ENCODE data around the gene SEC16B. TPM values are rescaled to one million over a fixed set of nuclear protein-coding genes. Genes with fewer than 3 reads are reported as not detected.
"Not testable (repeated sequence)": the region's sequence is repeated elsewhere in the genome, so short reads cannot be mapped to it uniquely, and the experiment has no call there.

The SEC16B gene
- total and polyA plus RNA-seq, 7 experiments from 2014 or later: 0.27 TPM; not detected in 6

DNA sequence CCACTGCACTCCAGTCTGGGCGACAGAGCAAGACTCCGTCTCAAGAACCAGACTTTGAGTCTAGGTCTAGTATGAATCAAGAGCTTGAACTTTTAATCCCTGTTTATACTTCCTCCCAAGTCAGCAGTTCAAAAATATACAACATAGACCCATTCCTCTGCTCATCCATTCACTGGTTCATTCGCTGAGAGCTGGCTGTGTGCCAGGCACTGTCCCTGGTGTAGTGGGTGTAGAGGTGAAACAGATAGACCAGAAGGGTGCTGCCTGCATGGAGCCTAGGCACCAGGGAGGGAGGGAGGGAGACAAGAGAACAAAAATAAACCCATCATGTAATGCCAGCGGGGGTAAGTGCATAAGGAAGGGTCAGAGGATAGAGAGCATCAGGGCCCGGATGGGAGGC is 25.5 kb upstream of the SEC16B start:
- no peak overlapping the region for H3K27ac Mint-ChIP-seq
- Histone ChIP-seq H3K4me1 (ENCODE audit: control insufficient read depth in 2 of 2, insufficient read depth in 2 of 2, low read length in 2 of 2) (no peaks in the 10 kb centered on the region), H3K27me3 (ENCODE audit: control insufficient read depth in 2 of 2, insufficient read depth in 2 of 2, low read length in 2 of 2) (no peaks in the 10 kb centered on the region), H3K36me3 (ENCODE audit: control insufficient read depth in 2 of 3, insufficient read depth in 3 of 3, low read length in 3 of 3) (no peaks in the 10 kb centered on the region), H3K27ac (ENCODE audit: low read depth, low read length) (no peak overlapping the region), H3K9me3 (ENCODE audit: control insufficient read depth in 2 of 3, low read length in 3 of 3) (no peaks in the 10 kb centered on the region), H3K4me3 (ENCODE audit: low read length) (no peak overlapping the region)
- ATAC-seq (no peak), DNase-seq (no peak)
- no peak overlapping the region for H3K4me3 Mint-ChIP-seq
- POLR2A ChIA-PET: no interaction called here
- CTCF ChIA-PET: no interaction called here
- H3K27me3 Mint-ChIP-seq: no peaks in the 10 kb centered on the region
- no peaks in the 10 kb centered on the region for H3K36me3 Mint-ChIP-seq
- intact Hi-C loops (cut with micrococcal nuclease): no loop called here
- H3K4me1 Mint-ChIP-seq: peaks cover 0 to 3% (median 0%) of the 10 kb centered on the region in 7 donors
- H3K9me3 Mint-ChIP-seq: peaks cover 1 to 17% (median 7%) of the 10 kb centered on the region in 11 donors

GRCh38 chr1:177986281-177986680 is 16.4 kb upstream of the SEC16B start:
- ATAC-seq; H3K27me3 Mint-ChIP-seq; H3K27ac ChIP-seq (ENCODE audit: low read depth, low read length); CTCF ChIA-PET; H3K4me1 Mint-ChIP-seq; H3K27me3 ChIP-seq (ENCODE audit: control insufficient read depth in 2 of 2, insufficient read depth in 2 of 2, low read length in 2 of 2); H3K4me3 ChIP-seq (ENCODE audit: low read length); H3K4me3 Mint-ChIP-seq; H3K27ac Mint-ChIP-seq; intact Hi-C loops (cut with micrococcal nuclease); H3K9me3 ChIP-seq (ENCODE audit: control insufficient read depth in 2 of 3, low read length in 3 of 3); H3K36me3 ChIP-seq (ENCODE audit: control insufficient read depth in 2 of 3, insufficient read depth in 3 of 3, low read length in 3 of 3); DNase-seq; H3K36me3 Mint-ChIP-seq; H3K4me1 ChIP-seq (ENCODE audit: control insufficient read depth in 2 of 2, insufficient read depth in 2 of 2, low read length in 2 of 2): not testable (repeated sequence)
- POLR2A ChIA-PET: interaction anchor here (0.8 kb wide), 1 partner anchor 13 kb away, joined by 3 read pairs; no protein-coding TSS in a partner anchor
- peaks cover 5 to 36% (median 17%) of the 10 kb centered on the region in 11 donors for H3K9me3 Mint-ChIP-seq

DNA sequence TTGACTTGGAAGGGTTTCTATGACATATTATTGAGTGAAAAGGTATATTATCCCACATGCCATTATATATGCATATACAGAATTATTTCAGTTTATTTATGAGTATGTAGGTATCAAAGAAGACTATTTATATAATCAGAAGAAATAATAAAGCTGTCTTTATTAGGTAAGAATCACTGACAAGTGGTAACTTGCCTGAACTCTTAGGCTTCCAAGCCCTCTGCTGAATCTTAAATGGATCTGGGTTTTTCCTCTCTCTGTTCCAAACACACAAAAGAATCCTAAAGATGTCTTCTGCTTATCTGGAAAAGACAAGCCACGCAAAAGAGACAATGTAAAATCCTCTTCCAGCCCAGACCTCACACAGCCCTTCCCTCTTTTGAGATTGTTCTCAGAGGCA is 14.9 kb upstream of the SEC16B start:
- Mint-ChIP-seq H3K36me3 (no peaks in the 10 kb centered on the region), H3K27me3 (no peaks in the 10 kb centered on the region), H3K4me3 (no peak overlapping the region), H3K4me1 (no peaks in the 10 kb centered on the region), H3K27ac (no peak overlapping the region), H3K9me3 (peaks cover 5 to 27% (median 14%) of the 10 kb centered on the region in 11 donors)
- Histone ChIP-seq H3K4me1 (ENCODE audit: control insufficient read depth in 2 of 2, insufficient read depth in 2 of 2, low read length in 2 of 2) (no peaks in the 10 kb centered on the region), H3K9me3 (ENCODE audit: control insufficient read depth in 2 of 3, low read length in 3 of 3) (no peaks in the 10 kb centered on the region), H3K27ac (ENCODE audit: low read depth, low read length) (no peak overlapping the region), H3K36me3 (ENCODE audit: control insufficient read depth in 2 of 3, insufficient read depth in 3 of 3, low read length in 3 of 3) (no peaks in the 10 kb centered on the region), H3K27me3 (ENCODE audit: control insufficient read depth in 2 of 2, insufficient read depth in 2 of 2, low read length in 2 of 2) (no peaks in the 10 kb centered on the region), H3K4me3 (ENCODE audit: low read length) (no peak overlapping the region)
- ChIA-PET POLR2A (no interaction called here), CTCF (no interaction called here)
- ATAC-seq: no peak
- intact Hi-C loops (cut with micrococcal nuclease): no loop called here
- no peak for DNase-seq

DNA sequence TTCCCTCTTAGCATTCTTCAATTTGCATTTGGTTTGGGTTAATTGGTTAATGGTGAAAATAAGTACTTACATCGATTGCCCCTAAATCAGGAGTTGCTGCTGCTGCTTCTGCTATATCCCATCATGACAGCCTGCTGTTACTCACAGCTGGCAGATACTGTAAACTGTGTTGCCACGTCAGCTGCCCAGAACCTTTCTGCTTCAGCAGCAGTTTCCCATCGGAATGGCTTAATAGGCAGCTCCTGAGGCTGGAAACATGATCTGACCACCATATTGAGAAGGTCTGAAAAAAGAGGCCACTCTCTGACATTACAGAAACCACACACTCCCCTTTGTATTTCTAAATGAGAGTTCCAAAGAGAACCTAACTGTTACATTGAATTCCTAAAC is 14.3 kb upstream of the SEC16B start:
- no peaks in the 10 kb centered on the region for H3K27me3 ChIP-seq (ENCODE audit: control insufficient read depth in 2 of 2, insufficient read depth in 2 of 2, low read length in 2 of 2)
- POLR2A ChIA-PET: no interaction called here
- Mint-ChIP-seq H3K36me3 (no peaks in the 10 kb centered on the region), H3K4me3 (no peak overlapping the region), H3K4me1 (no peaks in the 10 kb centered on the region), H3K27ac (no peak overlapping the region), H3K9me3 (peaks cover 5 to 21% (median 9%) of the 10 kb centered on the region in 11 donors), H3K27me3 (no peaks in the 10 kb centered on the region)
- DNase-seq: no peak
- H3K36me3 ChIP-seq (ENCODE audit: control insufficient read depth in 2 of 3, insufficient read depth in 3 of 3, low read length in 3 of 3): no peaks in the 10 kb centered on the region
- CTCF ChIA-PET: no interaction called here
- H3K4me3 ChIP-seq (ENCODE audit: low read length): no peak overlapping the region
- no peaks in the 10 kb centered on the region for H3K4me1 ChIP-seq (ENCODE audit: control insufficient read depth in 2 of 2, insufficient read depth in 2 of 2, low read length in 2 of 2)
- H3K9me3 ChIP-seq (ENCODE audit: control insufficient read depth in 2 of 3, low read length in 3 of 3): no peaks in the 10 kb centered on the region
- ATAC-seq: no peak
- intact Hi-C loops (cut with micrococcal nuclease): no loop called here
- no peak overlapping the region for H3K27ac ChIP-seq (ENCODE audit: low read depth, low read length)

DNA sequence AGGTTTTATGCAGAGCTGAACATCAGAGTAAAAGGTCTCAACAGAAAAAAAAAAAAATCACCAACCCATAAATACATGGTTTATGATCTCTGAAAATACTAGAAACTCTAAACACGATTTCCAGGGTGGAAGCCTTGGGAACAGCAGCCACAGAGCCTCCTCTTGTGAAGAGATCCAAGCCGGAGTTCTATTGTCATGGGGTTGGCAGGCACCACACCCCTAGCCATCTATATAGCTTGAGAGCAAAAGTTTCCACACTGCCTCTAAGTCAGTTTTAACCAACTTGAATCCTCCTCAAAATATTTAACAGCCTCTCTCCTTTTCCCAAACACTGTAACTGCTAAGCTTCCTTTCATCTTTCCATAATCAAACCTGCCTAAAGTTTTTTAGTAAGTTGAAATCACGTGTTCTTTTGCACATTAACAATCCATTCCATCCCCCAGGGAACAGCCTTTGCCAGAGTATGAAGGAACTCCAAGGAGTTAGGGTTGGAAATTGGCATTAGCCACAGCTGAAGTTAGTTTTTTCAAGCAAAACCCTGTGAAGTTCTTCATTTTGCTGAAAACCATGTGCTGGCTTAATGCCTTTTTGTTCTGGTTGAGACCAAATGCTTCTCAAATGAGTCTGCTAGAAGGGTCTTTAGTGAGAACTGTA is 13.8 kb upstream of the SEC16B start:
- ATAC-seq (no peak), DNase-seq (no peak)
- Histone ChIP-seq H3K36me3 (ENCODE audit: control insufficient read depth in 2 of 3, insufficient read depth in 3 of 3, low read length in 3 of 3) (no peaks in the 10 kb centered on the region), H3K4me1 (ENCODE audit: control insufficient read depth in 2 of 2, insufficient read depth in 2 of 2, low read length in 2 of 2) (no peaks in the 10 kb centered on the region), H3K9me3 (ENCODE audit: control insufficient read depth in 2 of 3, low read length in 3 of 3) (no peaks in the 10 kb centered on the region), H3K27me3 (ENCODE audit: control insufficient read depth in 2 of 2, insufficient read depth in 2 of 2, low read length in 2 of 2) (no peaks in the 10 kb centered on the region), H3K4me3 (ENCODE audit: low read length) (no peak overlapping the region), H3K27ac (ENCODE audit: low read depth, low read length) (no peak overlapping the region)
- Mint-ChIP-seq H3K4me3 (no peak overlapping the region), H3K4me1 (no peaks in the 10 kb centered on the region), H3K9me3 (peaks cover 0 to 16% (median 8%) of the 10 kb centered on the region in 11 donors), H3K27ac (no peak overlapping the region), H3K27me3 (no peaks in the 10 kb centered on the region), H3K36me3 (no peaks in the 10 kb centered on the region)
- CTCF ChIA-PET: no interaction called here
- intact Hi-C loops (cut with micrococcal nuclease): no loop called here
- POLR2A ChIA-PET: no interaction called here

GRCh38 chr1:177983077-177983476 is 13.2 kb upstream of the SEC16B start:
- no peak overlapping the region for H3K27ac Mint-ChIP-seq
- Histone ChIP-seq H3K9me3 (ENCODE audit: control insufficient read depth in 2 of 3, low read length in 3 of 3) (no peaks in the 10 kb centered on the region), H3K27ac (ENCODE audit: low read depth, low read length) (no peak overlapping the region), H3K4me3 (ENCODE audit: low read length) (no peak overlapping the region), H3K36me3 (ENCODE audit: control insufficient read depth in 2 of 3, insufficient read depth in 3 of 3, low read length in 3 of 3) (no peaks in the 10 kb centered on the region), H3K27me3 (ENCODE audit: control insufficient read depth in 2 of 2, insufficient read depth in 2 of 2, low read length in 2 of 2) (no peaks in the 10 kb centered on the region), H3K4me1 (ENCODE audit: control insufficient read depth in 2 of 2, insufficient read depth in 2 of 2, low read length in 2 of 2) (no peaks in the 10 kb centered on the region)
- DNase-seq (no peak), ATAC-seq (no peak)
- CTCF ChIA-PET: no interaction called here
- H3K27me3 Mint-ChIP-seq: no peaks in the 10 kb centered on the region
- H3K9me3 Mint-ChIP-seq: peaks cover 0 to 10% (median 7%) of the 10 kb centered on the region in 11 donors
- no peaks in the 10 kb centered on the region for H3K4me1 Mint-ChIP-seq
- no peaks in the 10 kb centered on the region for H3K36me3 Mint-ChIP-seq
- intact Hi-C loops (cut with micrococcal nuclease): no loop called here
- POLR2A ChIA-PET: no interaction called here
- H3K4me3 Mint-ChIP-seq: no peak overlapping the region

DNA sequence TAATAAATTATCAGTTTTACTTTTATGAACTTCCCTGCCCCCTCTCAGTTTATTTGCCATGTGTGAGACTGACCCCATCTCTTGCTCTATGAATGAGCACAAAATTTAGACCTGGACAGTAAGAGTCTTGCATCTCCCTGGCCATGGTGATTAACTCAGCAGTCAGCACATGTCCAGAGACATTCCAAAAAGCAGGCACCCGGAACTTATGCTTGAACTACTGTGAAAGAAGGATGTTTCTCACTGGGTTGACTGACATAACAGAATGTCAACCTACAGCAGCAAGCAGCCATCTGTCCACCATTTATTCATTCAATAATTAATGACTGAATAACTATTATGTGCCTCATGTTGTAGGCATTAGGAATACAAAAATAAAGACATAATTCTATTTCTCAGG is 11.3 kb upstream of the SEC16B start:
- CTCF ChIA-PET: interaction anchor here (0.8 kb wide), 1 partner anchor 21 kb away, joined by 4 read pairs; no protein-coding TSS in a partner anchor
- no peak overlapping the region for H3K27ac ChIP-seq (ENCODE audit: low read depth, low read length)

More for the DNA sequence above, 11.3 kb upstream of the SEC16B start:
- Histone ChIP-seq H3K4me3 (ENCODE audit: low read length) (no peak overlapping the region), H3K36me3 (ENCODE audit: control insufficient read depth in 2 of 3, insufficient read depth in 3 of 3, low read length in 3 of 3) (no peaks in the 10 kb centered on the region), H3K27me3 (ENCODE audit: control insufficient read depth in 2 of 2, insufficient read depth in 2 of 2, low read length in 2 of 2) (no peaks in the 10 kb centered on the region), H3K4me1 (ENCODE audit: control insufficient read depth in 2 of 2, insufficient read depth in 2 of 2, low read length in 2 of 2) (no peaks in the 10 kb centered on the region), H3K9me3 (ENCODE audit: control insufficient read depth in 2 of 3, low read length in 3 of 3) (no peaks in the 10 kb centered on the region)
- POLR2A ChIA-PET: no interaction called here
- Mint-ChIP-seq H3K36me3 (no peaks in the 10 kb centered on the region), H3K27me3 (no peaks in the 10 kb centered on the region), H3K27ac (no peak overlapping the region), H3K4me3 (no peak overlapping the region), H3K4me1 (no peaks in the 10 kb centered on the region), H3K9me3 (peaks cover 0 to 7% (median 0%) of the 10 kb centered on the region in 11 donors)
- intact Hi-C loops (cut with micrococcal nuclease): no loop called here
- ATAC-seq (no peak), DNase-seq (no peak)

All from naive thymus-derived CD4-positive, alpha-beta T cell (primary cell).